ENCODE measurements around the gene SLC16A13.

- TF ChIP-seq CTCF (IDR thresholded peaks at IDR 0.05) (no peak), POLR2A (IDR thresholded peaks at IDR 0.05) (no peak)
Observed at GRCh38 chr17:7080456-7081041, 44.7 kb downstream of the SLC16A13 start.

Measured in uterus (tissue), 2 donors.